Thymus (tissue), 11 donors: Measurements from ENCODE around the gene DRAP1. TPM values are rescaled to one million over a fixed set of nuclear protein-coding genes. Genes with fewer than 3 reads are reported as not detected.

Experiments used
- DNase-seq, 9 donors: peaks; one replicate each; pipeline ENCODE4 v3.0.0-alpha.2; 2013; ENCODE audit warnings: low spot score in 9 of 9, low read depth in 6 of 9, missing footprints in 1 of 9
- H3K27ac ChIP-seq, 2 donors: one replicate each; pipeline ENCODE4 v1.5.1; 2013; ENCODE audit warnings: control low read depth in 1 of 2, low read depth in 1 of 2, low read length in 1 of 2, mild to moderate bottlenecking in 1 of 2, moderate library complexity in 1 of 2
- H3K27me3 ChIP-seq, 2 donors: one replicate each; pipeline ENCODE4 v1.5.1; 2013; ENCODE audit warnings: low read length in 1 of 2; ENCODE audit not compliant: control insufficient read depth in 2 of 2, insufficient read depth in 1 of 2
- H3K36me3 ChIP-seq, 2 donors: one replicate each; pipeline ENCODE4 v1.5.1; 2013; ENCODE audit warnings: low read length in 1 of 2, mild to moderate bottlenecking in 1 of 2, moderate library complexity in 1 of 2; ENCODE audit not compliant: control insufficient read depth in 2 of 2, insufficient read depth in 2 of 2
- H3K4me1 ChIP-seq, 2 donors: one replicate each; pipeline ENCODE4 v1.5.1; 2013; ENCODE audit warnings: low read length in 2 of 2; ENCODE audit not compliant: control insufficient read depth in 2 of 2, insufficient read depth in 2 of 2
- H3K4me3 ChIP-seq, 2 donors: one replicate each; pipeline ENCODE4 v1.5.1; 2013; ENCODE audit warnings: low read length in 2 of 2, control low read depth in 1 of 2, mild to moderate bottlenecking in 1 of 2
- H3K9me3 ChIP-seq, 2 donors: one replicate each; pipeline ENCODE4 v1.5.1; 2013; ENCODE audit warnings: low read length in 1 of 2, mild to moderate bottlenecking in 1 of 2; ENCODE audit not compliant: control insufficient read depth in 2 of 2, insufficient read depth in 1 of 2
- WGBS: extraction: QIAGEN DNeasy Blood & Tissue Kit; methylation state at CpG from one replicate; pipeline ENCODE4 v1.1.7; 2013; 5-methylcytosine and 5-hydroxymethylcytosine counted together
- polyA plus RNA-seq: library from polyadenylated mRNA; stranded (reverse); fragments of 200-250 nt; gene quantifications from one replicate; pipeline ENCODE4 v1.2.3, GENCODE V29; 2013
- total RNA-seq: library from RNA; stranded (reverse); fragments of 120-200 nt; gene quantifications from one replicate; pipeline ENCODE4 v1.2.4, GENCODE V29; 2013
- donor health status: healthy.

DRAP1 gene
- total and polyA plus RNA-seq, 2 donors = 131 to 200 TPM

DNA sequence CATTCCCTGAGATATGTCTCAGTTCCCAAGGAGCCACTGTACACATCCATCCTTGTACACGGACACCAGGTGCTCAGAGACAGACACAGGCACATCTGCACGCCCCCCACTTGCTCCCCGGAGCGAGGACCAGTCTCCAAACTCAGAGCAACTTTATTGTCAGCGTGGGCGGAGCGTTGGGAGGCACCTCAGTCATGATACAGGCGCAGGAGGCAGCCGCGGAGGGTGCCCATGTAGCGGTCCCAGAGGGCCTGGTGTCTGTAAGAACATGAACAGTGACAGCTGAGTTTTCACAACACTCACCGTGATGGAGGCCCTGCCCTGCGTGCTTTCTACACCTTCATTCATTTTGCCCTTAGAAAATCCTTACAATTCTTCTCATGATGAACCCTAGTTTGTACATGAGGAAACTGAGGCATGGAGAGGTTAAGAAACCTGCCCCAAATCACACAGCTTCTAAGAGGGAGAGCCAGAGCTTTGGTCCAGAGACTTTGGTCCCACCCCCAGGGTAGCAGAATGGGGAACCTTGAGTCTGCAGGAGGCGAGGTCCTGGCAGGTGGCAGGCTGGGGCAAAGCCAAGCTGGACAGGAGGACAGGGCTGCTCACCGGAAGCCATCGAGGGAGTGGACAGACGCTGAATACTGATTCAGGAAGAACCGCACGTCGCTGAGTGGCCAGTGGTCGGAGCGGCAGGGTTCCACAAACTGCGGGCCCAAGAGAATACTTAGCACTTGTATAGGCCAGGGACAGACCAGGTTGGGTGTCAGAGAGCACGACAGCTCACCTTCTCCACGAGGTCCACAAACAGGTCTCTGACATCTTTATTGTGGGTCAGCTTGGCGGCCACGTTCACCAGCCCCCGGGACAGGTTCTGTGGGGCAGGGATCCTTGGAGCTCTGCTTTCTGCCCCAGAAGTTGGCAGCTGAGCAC is 35.2 kb upstream of the DRAP1 start:
- Histone ChIP-seq H3K27ac (no peak overlapping the region), H3K4me3 (no peak overlapping the region), H3K4me1 (peaks cover under 1 to 42% of the 10 kb centered on the region in 2 donors), H3K9me3 (peaks cover 0 to 12% of the 10 kb centered on the region in 2 donors), H3K36me3 (peaks cover 26 to 50% of the 10 kb centered on the region in 2 donors), H3K27me3 (no peaks in the 10 kb centered on the region)
- WGBS = 95% methylated on average over 28 of the region's 28 CpGs
- no peak for DNase-seq

DNA sequence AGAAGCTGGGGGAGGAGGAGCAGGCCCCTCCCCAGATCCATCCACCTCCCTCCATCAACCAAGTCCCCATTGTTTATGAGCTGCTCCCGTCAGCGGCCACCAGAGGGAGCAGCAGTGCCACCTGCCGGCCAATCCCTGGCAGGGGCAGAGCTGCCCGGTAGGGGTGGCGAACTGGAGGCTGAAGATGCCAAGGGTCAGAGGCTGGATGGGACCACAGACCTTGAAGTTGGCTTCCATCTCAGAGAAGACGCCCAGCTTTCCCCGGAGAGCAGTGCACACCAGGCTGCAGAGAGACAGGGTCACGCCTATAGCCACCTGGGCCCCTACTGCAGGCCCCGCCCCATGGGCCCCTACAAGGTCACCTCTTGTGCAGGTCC is 34.5 kb upstream of the DRAP1 start:
- Histone ChIP-seq H3K27me3 (no peaks in the 10 kb centered on the region), H3K4me3 (no peak overlapping the region), H3K9me3 (peaks cover 0 to 12% of the 10 kb centered on the region in 2 donors), H3K4me1 (peaks cover 7 to 42% of the 10 kb centered on the region in 2 donors), H3K27ac (no peak overlapping the region), H3K36me3 (peaks cover 26 to 50% of the 10 kb centered on the region in 2 donors)
- WGBS = 29% methylated on average over 9 of the region's 9 CpGs
- DNase-seq = peak in 4 of 9 donors; percentile 76 to 85 (median 80)

- Histone ChIP-seq H3K4me1 (peaks cover 11 to 44% of the 10 kb centered on the region in 2 donors), H3K27ac (no peak overlapping the region)
- DNase-seq = no peak
Observed at GRCh38 chr11:65885231-65885630, 34.0 kb upstream of the DRAP1 start.

GRCh38 chr11:65885808-65886536 is 33.3 kb upstream of the DRAP1 start:
- peaks cover 12 to 43% of the 10 kb centered on the region in 2 donors for H3K4me1 ChIP-seq
- WGBS = 95% methylated on average over 12 of the region's 12 CpGs
- H3K27ac ChIP-seq = no peak overlapping the region
- H3K9me3 ChIP-seq = peaks cover 0 to 7% of the 10 kb centered on the region in 2 donors
- H3K36me3 ChIP-seq = peaks cover 26 to 50% of the 10 kb centered on the region in 2 donors
- no peak for DNase-seq
- no peak overlapping the region for H3K4me3 ChIP-seq
- H3K27me3 ChIP-seq = no peaks in the 10 kb centered on the region

More at GRCh38 chr11:65885231-65885630, 34.0 kb upstream of the DRAP1 start:
- H3K36me3 ChIP-seq = peaks cover 26 to 50% of the 10 kb centered on the region in 2 donors
- H3K4me3 ChIP-seq = no peak overlapping the region
- H3K27me3 ChIP-seq = no peaks in the 10 kb centered on the region
- peaks cover 0 to 12% of the 10 kb centered on the region in 2 donors for H3K9me3 ChIP-seq
- 97% methylated on average over 7 of the region's 7 CpGs for WGBS

- 95% methylated on average over 14 of the region's 14 CpGs for WGBS
- H3K36me3 ChIP-seq = peaks cover 26 to 47% of the 10 kb centered on the region in 2 donors
- DNase-seq = no peak
- peaks cover 0 to 7% of the 10 kb centered on the region in 2 donors for H3K9me3 ChIP-seq
- H3K27ac ChIP-seq = no peak overlapping the region
- peaks cover 19 to 49% of the 10 kb centered on the region in 2 donors for H3K4me1 ChIP-seq
- peak overlapping the region in 1 of 2 donors; percentile 90 for H3K4me3 ChIP-seq
- H3K27me3 ChIP-seq = no peaks in the 10 kb centered on the region
Observed at GRCh38 chr11:65886826-65887722, 32.2 kb upstream of the DRAP1 start.

DNA sequence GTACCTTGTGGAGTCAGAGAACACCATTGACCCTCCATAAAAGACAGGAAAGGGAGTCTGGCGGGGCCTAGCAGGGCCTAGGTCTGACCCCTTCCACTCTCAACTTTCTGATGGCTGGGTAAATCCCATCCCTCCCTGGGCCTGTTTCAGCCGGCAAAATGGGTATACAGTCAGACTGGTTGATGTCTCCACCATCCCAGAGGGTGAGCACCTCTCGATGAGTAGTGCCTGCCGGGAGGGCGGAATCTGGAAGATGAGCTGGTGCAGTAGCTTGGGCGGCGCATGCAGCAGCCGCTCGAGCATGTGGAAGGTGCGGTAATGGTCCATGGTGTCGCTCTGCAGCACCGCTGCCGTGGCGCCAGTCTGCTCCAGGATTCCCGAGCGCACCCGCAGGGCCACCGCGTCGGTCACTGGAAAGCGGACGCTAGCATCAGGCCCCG is 31.5 kb upstream of the DRAP1 start:
- no peaks in the 10 kb centered on the region for H3K27me3 ChIP-seq
- peaks cover 0 to 7% of the 10 kb centered on the region in 2 donors for H3K9me3 ChIP-seq
- DNase-seq = no peak
- peak overlapping the region; percentile 77 to 95 for H3K27ac ChIP-seq
- WGBS = 9% methylated on average over 23 of the region's 23 CpGs
- H3K4me3 ChIP-seq = peak overlapping the region; percentile 54 to 90
- peaks cover 22 to 40% of the 10 kb centered on the region in 2 donors for H3K36me3 ChIP-seq
- peaks cover 25 to 55% of the 10 kb centered on the region in 2 donors for H3K4me1 ChIP-seq

GRCh38 chr11:65888163-65888814 is 30.9 kb upstream of the DRAP1 start, which contains the start of gene FIBP:
TSS of gene FIBP (minus strand) at chr11:65888471. CDS start at chr11:65888418, 53 bp downstream.
- Histone ChIP-seq H3K36me3 (peaks cover 18 to 35% of the 10 kb centered on the region in 2 donors), H3K4me3 (peak within 1 kb of the TSS; percentile 54 to 90), H3K27ac (peak within 1 kb of the TSS; percentile 92 to 95), H3K4me1 (peaks cover 27 to 61% of the 10 kb centered on the region in 2 donors), H3K9me3 (peaks cover 0 to 7% of the 10 kb centered on the region in 2 donors), H3K27me3 (no peaks in the 10 kb centered on the region)
- DNase-seq = peak; percentile 82 to 96 (median 89)
- under 1% methylated on average over 57 of the region's 57 CpGs for WGBS
